Lung microvascular endothelial cell (primary cell): ENCODE measurements around the gene SLC18A3. TPM values are rescaled to one million over a fixed set of nuclear protein-coding genes. Genes with fewer than 3 reads are reported as not detected.

Source experiments
- DNase-seq, 2 donors: peaks; one replicate each; pipeline versions ENCODE4 v3.0.0 to v3.0.0-alpha.2; 2010; ENCODE audit warnings: low read depth in 2 of 2
- total RNA-seq: library from RNA; depleted of rRNA; stranded (reverse); fragments of >200 nt; gene quantifications from 2 replicates; pipeline ENCODE4 v1.2.1, GENCODE V29; 2014

The SLC18A3 gene
- total RNA-seq, 1 donor from 2014 or later, result not detected

DNA sequence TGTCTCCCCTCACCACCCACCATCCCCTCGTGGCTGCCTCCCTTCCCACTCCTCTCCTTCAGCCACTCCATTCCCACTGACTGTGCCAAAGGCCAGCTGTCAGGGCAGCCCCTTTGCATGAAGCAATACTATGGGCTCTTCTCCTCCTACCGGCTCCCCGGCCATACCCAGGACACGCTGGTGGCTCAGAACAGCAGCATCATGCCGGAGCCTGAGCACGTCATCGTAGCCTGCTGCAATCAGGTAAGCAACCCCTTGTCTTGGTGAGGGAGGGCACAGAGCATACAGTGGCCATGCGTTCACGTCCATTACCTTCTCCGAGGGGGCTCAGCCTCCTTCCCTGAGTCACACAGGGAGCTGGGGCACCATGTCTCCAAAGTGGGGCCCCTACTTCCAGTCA lies 15.3 kb downstream of the SLC18A3 start:
- no peak for DNase-seq

DNA sequence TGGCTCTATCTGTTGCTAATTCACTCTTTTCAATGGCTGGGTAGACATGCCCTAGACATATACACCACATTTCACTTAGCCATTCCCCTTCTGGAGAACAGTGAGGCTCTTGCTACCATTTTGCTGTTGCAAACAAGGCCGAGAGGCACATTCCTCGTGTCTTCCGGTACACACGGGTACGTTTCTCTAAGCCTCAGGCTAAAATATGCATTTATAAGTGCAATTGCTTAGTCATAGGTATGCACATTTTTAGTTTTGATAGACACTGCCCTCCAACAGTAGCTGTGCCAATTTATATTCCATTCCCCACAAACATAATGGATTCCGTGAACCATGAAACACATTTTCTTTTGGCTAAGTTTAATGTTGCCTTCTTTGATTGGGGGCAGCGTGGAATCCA lies 16.9 kb downstream of the SLC18A3 start:
- DNase-seq, result no peak

GRCh38 chr10:49627644-49628247 lies 17.6 kb downstream of the SLC18A3 start:
- DNase-seq, result no peak

GRCh38 chr10:49628599-49628998 lies 18.5 kb downstream of the SLC18A3 start:
- no peak for DNase-seq

DNA sequence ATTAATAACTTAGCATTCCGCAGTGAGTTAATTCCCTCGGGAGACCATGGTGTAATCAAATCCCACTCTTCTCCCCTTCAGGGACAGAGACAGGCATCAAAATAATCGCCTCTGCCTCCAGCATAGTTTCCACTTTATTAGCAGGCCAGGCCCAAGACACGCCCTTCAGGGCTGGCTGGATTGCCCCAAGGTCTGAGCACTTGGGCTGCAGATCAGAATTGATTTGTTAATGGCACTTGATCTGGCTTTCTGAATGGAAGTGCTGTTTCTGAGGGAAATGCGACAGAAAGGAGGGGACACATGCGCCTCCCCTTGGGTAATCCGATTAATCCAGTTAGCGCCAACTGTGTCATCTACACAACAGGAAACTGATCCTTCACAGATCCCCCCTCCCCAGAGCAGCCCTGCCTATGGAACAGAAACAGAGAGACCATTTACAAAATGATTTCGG lies 19.3 kb downstream of the SLC18A3 start:
- no peak for DNase-seq

DNA sequence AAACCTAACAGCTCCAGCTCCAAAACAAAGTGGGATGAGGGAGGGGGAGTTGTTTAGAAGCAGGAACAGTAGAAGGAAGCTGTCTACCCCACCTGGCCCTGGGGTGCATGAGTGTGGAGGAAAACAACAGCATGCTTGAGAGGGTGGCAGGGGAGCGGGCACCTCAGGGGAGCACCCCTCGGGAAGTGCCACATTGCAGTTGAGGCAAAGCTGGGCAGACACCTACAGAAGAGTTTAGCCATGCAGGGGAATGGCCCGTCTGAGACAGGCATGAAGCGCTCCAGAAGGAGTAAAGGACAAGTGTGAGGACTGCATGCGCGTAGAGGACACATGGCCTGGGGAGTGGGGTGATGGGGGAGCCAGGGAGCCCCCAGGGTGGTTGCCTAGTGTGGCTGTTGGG lies 21.9 kb downstream of the SLC18A3 start:
- DNase-seq, result no peak

DNA sequence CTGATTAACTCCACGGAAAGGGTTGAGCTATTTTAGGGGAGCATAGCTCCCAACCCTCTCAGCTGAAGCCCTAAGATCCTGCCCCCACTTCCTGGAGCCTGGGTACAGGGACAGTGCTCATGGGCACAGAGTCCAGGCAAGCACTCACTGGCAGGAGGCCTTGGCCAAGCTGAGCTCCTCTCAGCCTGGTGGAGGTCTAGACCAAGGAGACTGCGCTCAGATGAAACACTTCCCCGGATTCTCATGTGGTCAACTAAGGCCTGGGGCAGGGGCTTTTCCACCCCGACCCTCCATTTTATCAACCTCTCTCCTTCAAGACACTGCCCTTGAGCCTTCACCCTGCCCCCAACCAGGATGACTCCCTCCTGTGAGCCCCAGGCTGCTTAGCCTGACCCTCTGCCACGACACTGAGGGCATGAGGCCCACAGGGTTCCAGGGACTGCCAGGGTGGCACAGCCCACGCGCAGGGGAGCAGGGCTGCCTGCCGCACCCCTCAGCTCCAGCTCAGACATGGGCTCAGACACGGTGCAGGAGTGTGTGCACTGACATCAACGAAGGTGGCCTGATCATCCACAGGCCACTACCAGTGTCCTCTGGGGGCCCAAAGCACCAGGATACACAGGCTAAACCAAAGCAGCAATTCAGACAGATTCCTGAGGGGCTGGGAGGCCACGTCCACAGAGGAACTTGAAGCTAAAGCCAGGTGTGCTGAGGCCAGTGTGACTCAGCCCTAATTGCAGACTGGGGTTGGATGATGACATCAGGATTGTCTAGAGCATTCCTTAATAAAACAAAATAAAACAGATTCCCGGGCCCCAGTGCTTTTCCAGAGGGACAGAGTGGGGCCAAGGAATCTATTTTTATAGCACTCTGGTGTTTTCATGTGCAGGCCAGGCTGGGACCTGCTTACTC lies 22.6 kb downstream of the SLC18A3 start:
- DNase-seq, result no peak

GRCh38 chr10:49633327-49634068 lies 23.4 kb downstream of the SLC18A3 start:
- DNase-seq, result no peak

GRCh38 chr10:49634069-49634660 lies 24.1 kb downstream of the SLC18A3 start:
- DNase-seq, result no peak

DNA sequence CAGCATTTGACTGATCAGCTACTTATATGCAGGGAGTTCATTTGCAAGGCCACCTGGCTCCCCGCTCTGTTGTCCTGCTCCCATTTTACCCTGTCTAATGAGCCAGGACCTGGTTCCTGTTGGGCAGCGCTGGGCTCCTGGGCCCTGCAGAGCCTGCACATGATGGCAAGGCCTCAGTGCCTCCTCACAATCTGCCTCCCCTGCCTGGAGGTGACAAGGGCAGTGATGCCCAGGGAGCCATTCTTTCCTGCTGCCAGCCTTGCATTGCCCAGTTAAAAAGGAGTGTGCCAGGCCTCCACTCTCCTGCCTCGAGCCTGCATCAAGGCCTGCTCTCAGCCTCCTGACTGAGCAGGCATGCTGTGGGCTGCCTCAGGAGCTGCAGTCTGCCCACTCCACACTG lies 32.2 kb downstream of the SLC18A3 start:
- DNase-seq, result no peak

DNA sequence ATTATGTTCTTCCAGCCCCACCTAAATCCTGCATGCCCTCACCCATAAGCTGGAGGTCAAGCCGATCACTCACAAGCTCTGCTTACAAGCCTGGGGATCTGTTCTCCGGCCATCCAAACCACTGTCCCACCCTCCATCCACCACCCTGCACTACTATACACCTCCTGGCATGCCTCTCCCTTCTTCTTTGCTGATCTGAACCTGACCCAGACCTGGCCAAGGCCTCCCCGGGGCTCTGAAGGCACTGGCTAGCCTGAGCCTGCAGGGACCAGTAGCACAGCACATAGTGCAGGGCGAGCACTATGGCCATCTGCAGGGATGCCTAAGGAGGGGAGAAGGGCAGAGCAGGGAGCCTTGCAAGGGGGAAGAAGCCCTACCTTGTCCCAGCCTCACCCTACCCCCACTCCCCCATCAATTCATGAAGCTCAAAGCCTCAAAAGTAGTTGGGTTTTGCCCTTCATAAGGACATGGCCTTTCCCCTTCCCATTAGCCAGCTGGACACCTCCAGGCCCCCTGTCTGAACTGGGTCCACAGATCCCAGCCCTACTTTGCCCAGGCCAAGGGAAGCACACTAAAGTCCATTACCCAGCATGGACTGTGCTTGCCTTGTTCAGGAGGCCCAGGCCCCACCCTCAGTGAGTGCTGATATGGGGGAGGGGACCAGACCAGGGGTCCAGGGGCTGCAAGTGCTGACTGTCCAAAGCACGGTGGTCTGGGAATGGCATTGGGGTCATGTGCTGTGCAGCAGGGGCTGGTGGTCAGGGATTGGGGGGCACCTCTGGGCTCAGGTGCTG lies 33.3 kb downstream of the SLC18A3 start:
- DNase-seq, result no peak

DNA sequence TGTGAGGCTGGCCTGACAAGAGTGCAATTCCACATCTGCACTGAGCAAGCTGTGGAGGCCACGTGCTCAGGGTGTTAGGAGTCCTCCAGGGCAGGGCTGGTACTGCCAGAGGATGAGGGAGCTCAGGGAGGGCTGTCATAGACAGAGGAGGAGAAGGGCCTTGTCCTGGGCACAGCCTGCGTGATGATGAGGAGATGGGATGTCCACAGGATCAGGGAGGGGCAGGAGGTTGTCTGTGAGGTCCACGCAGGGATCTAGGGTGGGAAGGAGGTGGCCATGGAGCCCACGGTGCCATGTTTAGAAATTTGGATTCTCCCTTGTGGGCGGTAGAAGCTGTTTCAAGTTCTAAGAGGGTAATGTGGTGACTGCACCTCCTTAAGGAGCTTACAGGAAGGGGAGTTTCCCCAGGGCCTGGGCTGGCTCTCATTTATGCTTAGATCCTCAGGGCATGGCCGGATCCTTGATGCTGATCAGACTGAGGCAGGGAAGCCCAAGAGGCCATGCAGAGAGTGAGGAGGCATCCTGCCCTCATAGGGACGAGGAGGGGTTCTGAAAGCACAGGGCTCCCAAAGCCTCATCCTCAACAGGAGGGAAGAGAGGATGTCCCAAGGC lies 34.0 kb downstream of the SLC18A3 start:
- DNase-seq, result no peak

DNA sequence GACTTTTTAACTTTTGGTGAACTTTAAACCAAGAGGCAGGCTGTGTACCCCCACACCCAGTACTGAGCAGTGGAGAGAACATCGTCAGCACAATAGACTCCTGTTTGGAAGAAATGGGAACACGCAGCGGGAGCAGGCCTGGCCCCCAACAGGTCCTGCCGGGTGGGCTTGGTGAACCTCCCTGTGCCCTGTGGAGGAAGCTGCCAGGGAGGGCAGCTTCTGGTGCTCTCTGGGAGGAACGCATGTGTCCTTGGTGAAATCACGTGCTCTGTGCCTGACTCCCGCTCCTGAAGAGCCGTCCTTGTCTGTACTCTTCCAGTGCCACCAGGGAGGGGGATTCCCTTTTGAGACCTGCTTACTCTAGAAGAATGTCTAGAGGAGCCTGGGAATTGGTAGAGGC lies 35.3 kb downstream of the SLC18A3 start:
- DNase-seq, result no peak

GRCh38 chr10:49645871-49646870 lies 36.1 kb downstream of the SLC18A3 start:
- no peak for DNase-seq

DNA sequence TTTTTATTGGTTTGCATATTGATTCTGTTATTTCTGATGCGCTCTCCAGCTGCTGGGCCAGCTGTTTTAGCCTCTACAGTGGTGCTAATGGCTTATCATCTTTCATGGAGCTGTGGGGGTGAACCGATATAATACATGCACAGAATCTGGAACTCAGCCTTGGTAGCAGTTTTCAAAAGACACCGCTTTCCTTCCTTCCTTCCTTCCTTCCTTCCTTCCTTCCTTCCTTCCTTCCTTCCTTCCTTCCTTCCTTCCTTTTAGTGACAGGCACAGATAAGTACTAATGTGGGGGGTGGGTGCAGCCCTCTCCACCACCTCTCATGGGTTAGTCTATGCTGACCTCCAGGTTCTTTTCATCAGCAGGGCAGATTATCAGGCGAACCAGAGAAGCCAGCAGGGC lies 37.4 kb downstream of the SLC18A3 start:
- no peak for DNase-seq

GRCh38 chr10:49647985-49648795 lies 38.1 kb downstream of the SLC18A3 start:
- DNase-seq, result no peak

DNA sequence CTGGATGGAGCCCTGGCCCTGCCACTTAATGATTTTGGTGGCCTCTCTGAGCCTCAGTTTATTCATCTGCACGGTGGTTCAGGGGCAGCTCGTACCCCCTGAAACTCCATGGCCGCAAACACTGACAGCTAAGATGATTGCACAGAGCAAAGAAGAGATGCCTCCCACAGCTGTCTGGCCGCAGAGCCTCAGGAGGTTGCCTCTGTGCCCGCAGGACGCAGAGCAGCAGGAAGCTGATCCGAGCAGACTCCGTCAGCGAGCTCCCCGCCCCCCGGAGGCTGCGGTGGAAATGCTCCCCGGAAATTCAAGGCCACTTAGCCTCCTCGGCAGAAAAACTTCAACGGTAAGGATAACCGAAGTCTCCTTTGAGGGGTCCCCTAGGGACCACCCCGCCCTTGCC lies 39.2 kb downstream of the SLC18A3 start:
- DNase-seq, result no peak

DNA sequence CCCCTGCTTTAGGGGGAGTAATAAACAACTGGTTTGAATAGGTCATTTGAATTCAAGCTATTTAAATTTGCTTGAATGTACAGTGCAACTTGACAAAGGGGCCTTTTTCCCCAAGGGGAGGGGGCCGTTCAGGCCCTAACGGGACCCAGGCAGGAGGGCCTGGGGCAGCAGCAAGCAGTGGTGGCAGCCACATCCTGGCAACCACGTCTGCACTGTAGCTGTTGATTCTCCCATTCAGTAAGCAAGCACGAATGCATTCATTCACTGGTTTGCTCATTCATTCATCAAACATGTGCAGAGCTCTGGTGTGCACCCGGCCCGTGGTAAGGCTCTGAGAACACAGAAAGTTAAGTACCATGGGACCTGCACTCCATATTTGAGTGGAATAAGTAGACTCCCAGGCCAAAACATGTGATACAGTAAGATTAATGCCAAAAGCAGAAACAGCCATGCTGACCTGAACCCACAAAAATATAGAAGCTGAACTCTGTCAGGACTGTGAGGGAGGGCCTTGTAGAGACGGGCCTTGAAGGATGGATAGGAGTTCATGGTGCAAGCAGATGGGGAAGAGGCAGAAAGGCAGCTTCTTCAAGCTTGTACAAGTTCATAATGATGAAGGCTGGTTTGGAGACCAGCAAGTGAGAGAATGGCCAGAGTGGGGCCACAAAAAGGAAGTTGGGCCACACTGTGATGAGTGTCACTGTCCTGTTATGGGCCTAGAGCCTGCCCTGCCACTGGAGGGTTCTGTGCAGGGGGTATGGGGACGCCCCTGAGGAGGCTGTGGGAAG lies 40.0 kb downstream of the SLC18A3 start:
- DNase-seq, result no peak
